GM04503 (cell line): ENCODE data around the gene PAQR5.
"Not testable (repeated sequence)": the region's sequence is repeated elsewhere in the genome, so short reads cannot be mapped to it uniquely, and the experiment has no call there.

Experiments
- DNase-seq: peaks from one replicate; pipeline ENCODE4 v3.0.0-alpha.2; 2012; ENCODE audit warnings: low read depth

PAQR5 gene

DNA sequence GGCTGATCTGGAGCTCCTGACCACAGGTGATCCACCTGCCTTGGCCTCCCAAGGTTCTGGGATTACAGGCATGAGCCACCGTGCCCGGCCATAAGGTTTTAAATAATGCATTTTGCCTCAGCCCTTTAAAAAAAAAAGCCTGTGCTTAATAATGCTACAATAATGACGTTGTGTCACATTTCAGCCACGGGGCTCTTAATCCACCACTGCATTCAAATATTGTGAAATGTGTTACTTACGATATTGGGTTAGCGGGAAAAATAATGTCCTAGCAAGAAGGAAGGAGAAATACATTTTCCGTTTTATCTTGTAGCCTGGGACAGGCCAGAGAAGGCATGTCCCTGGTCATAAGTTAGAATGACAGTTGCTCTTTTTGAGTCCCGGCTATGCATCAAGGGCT, 17.6 kb downstream of the PAQR5 start:
- no peak for DNase-seq

DNA sequence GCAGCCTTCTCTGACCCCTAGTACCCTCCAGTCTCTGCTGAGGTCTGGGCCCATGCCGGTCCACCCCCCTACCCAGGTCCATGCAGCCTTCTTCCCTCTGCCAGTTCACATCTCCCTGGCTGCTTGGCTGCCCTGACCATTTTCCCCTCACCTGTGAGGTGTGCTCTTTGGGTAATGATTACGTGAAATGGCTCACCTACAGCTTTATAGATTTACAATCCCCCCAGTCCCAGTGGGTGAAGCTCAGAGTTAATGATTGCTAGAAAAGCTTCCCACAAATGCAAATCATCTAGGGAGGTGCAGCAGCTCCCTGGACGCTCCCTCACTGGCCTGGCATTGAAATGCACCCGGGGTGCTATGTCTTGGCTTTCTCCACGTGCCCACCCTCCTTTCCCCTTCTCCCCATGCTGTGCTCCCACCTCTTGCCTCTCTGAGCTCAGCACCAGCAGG, 18.7 kb downstream of the PAQR5 start:
- DNase-seq, result no peak

DNA sequence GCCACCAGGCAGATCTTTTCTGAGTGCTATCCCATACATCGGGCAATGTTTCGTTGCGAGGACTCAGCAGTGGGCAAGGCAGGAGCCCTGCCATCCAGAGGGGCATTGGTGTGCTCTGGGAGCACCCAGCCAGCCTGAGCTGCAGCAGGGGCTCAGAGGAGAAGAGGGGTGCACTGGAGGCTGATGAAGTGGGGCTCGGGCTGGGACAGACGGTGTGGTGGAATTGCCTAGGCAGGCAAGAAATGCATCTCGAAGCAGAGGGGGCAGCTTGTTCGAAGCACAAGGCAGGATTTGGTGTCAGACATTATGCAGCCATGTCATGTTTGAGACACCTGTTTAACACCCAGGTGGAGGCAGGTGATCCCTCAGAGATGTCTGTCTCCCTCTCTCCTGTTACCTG, 19.3 kb downstream of the PAQR5 start:
- no peak for DNase-seq

DNA sequence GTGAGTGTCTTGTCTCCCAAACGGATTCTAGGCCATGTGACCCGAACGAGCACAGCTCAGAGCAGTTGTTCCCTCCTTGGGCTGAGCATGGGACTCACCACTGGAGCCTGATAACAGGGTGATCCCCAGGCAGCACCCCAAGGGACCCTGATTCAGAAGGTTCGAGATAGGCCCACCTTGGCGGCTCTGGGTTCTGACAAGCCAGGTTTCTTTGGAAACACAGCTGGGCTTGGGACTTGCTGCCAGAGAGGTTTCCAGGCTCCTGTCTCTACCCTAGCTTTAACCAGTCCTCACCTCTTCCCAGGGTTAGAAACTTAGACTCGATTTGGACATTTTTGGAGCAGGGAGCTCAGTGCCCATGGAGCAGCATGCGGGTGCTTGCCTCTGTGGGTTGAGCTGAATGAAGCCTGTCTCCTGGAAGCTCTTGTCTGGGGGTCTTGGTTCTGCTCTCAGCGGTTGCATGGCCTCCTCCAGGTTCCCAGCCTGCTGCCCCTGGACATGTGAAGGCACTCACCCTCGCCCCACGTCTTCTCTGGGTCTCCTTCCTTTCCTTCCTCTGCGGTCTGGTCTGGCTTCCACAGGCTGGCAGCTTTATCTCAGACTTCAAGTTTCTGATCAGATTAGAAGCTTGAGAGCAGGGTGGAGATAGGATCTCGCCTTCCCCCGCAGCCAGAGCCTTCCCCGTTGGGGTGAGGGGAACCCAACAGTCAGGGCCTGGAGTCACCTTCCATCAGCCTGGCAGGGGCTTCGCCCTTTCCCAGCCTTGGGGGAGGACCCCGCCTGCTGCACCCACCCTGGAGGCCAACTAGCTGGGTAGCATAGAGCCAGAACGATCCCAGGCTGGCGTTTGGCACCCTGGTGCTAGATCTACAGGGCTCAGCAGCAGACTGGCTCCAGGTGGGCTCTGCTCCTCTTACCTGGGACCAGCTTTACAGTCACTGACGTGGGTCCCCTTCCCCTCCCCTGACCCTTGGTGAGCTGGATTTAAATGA, 21.0 kb downstream of the PAQR5 start:
- no peak for DNase-seq

DNA sequence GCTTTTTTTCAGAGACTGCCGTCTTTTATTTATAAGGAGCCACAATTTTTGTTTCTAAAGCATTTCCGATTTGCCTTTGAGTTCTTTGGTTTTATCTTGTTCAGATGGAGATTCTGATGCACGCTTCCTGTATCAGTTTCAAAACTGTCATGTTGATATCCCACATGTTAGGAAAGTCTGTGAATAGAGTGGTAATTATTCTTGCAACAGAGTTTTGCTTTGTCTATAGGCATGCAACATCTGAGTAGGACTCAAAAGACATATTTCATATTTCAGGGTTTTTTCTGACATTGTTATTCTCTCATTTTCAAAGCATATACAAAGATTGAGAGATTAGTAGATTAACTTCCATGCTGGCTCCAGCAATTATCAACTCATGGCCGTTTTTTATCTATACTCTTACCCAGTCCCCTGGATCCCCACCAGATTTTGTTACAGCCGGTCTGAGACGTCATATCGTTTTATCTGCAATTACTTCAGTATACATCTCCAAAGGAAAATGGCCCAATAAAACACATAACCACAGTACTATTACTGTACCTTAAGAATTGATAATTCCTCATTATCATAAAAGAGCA, 22.4 kb downstream of the PAQR5 start:
- no peak for DNase-seq

DNA sequence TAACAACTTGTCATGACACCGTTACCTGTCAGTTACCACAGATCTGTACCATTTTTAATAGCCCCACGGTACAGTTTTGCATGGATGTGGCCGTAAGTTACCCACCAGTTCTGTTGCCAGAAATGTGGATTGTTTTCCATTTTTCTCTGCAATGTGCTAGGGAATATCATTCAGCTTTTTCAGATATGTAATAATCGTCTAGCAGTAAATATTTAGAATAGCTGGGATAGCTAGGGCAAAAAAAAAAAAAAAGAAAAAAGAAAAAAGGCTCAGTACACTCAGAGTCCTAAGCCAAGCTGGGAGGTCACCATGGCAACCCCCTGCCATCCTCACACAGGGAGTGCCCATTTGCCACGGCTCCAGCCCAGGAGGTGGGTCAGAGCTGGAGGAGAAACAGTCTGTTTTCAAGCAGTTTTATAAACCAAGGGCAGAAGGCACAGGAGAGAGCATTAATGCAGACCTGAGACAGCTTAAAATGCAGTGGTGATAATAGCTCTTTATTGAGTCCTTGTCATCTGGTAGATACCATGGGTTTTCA, 25.2 kb downstream of the PAQR5 start:
- DNase-seq, result no peak

DNA sequence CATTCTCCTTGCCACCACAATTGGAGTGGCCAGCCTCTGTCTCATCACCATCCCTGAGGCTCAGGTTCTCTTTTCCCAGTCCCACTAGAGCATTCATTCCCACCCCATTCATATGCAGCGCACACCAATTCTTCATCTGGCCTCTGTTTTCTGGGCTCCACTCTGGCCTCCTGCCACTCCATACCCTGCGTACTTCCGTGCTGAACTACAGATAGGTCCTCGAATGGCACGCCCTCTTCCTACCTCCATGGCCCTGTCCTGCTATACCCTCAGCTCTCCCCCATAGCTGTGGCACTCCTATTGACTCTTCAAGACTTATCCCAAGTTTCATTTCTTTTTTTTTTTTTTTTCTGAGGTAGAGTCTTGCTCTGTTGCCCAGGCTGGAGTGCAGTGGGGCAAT, 25.9 kb downstream of the PAQR5 start:
- no peak for DNase-seq

DNA sequence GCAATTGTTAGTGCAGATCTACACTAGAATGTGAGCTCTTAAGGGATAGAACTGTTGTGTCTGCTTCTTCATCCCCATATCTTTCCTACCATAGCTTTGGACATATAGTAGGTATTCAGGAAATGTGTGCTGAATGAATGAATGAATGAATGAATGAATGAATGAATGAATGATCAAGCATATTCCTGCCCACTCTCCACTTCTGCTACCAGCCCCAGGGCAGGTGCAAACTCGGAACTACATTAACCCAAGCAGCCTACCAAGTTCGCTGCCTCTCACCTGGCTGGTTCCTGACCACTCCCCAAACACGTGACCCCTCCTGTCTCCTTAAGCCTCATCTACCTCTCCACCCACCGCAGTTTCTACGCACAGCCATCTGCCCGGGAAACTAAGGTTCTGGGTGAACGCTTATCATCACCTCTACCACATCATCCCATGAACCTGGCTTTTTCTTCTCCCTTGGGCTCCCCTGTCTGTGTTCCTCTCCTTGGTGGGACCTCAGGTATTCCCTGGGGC, 26.8 kb downstream of the PAQR5 start:
- no peak for DNase-seq

DNA sequence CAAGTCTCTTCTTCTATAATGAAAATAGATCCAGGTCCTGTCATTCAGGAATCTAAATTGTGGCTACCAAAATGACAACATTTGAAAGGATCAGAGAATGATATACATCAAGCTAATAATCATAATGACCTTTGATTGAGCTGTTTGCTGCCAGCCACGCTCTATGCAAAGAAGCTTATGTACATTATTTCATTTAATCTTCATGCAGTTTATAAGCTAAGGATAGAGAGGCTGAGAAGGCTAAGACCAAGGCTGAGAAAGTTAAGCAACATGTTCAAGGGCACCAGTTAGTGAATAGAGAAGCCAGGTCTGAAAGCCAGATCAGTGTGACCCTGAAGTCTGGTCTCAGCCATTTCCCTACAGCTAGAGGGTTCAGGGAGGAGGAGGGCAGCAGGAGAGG, 29.4 kb downstream of the PAQR5 start:
- DNase-seq, result no peak

DNA sequence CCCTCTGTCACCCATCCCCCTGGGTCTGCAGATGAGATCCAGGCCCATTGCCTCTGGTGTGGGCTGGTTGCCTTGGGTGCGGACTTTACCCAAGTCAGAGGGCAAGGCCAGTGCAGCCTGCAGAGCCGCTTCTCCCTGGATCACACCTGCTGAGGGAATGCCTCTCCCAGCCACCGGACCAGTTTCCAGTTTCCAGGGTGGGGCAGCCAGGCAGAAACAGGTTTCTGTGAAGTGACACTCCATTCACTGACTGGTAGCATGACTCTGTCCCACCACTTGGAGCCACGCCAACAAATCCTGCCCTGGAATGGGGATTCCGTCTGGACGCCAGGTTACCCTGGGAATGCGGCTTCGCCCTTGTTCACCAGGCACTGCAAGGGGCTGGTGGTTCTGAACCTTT, 30.0 kb downstream of the PAQR5 start:
- DNase-seq, result no peak

DNA sequence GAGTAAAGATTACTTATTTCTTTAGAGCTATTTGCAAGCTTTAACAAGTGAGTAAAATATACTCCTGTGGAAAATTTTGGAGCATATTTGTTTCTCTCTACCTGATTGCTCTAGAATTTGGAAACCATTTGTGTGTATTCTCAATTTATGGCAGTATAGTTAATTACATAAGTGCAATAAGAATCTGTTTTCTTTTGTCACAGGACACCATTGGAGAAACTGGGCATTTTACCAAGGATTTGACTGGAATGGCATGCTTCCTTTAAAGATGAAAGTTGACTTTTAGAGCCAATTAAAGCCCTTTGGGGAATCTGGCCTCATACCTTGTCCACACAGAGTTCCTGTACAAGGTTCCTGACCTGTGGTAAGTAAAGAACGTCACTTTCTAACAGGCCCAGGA, 38.4 kb downstream of the PAQR5 start:
- DNase-seq, result peak; percentile 23

DNA sequence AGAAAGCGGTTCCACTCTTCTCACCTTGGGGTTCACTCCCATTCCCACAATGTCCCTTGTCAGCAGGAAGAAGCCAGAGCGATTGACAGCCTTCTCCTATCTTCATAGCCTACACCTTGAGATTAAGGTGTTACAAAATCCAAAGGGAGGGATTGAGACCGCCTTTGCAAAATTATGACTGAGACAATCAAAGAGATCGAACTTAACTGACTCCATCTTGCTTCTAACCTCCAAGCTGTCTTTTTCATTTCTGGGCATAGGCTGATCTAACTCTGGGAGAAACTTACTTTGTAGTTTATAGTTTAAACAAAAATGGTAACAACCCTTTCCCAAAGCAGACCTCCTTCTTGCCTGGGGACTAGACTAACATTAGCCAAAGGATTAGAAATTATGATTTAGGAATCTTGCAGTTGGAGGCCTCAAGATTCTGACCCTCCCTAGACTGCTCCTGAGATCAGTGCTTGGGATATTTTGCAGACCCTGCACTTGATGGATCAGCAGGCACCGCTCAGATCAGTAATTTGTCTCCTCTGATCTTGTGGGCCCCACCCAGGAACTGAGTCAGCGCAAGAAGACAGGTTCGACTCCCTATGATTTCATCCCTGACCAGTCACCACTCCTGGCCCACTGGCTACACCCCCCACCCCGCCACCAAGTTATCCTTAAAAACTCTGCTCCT, 40.0 kb downstream of the PAQR5 start:
- no peak for DNase-seq

DNA sequence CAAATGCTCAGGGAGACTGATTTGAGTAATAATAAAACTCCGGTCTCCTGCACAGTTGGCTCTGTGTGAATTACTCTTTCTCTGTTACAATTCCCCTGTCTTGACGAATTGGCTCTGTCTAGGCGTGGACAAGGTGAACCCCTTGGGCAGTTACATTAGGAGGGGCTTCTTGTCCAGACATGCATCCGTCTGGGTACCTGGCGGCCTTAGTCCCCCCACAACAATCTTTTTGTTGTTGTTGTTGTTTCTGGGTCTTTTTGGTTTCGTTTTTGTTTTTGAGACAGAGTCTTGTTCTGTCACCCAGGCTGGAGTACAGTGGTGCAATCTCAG, 40.5 kb downstream of the PAQR5 start:
- not testable (repeated sequence) for DNase-seq

DNA sequence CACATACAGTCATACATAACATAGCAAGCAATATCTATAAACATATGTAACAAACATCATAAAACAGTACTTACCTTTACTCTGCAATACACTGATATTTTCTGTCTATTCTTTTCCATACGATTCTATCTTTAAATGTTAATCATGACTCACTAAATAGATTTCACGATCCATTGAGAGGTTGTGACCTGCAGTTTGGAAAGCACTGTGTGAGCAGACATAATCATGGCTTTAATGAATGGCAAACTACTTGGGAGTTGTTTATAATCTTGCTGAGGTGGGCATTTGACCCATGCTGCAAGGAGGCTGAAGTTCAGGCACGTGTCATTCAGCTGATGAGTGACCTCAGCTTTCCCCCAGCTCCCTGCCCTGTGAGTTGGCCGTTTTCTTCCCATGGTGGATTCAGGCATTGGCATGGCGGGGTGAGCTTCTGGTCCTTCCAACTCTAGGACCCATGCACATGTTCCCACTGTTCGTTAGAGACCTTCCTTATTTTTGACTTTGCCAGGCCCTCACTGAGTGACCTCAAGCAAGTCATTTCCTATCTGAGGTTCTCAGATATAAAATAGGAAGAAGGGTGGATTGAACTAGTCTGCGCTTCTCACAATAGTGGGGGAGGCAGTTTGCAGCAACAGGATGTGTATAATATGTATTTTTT, 41.7 kb downstream of the PAQR5 start:
- no peak for DNase-seq

DNA sequence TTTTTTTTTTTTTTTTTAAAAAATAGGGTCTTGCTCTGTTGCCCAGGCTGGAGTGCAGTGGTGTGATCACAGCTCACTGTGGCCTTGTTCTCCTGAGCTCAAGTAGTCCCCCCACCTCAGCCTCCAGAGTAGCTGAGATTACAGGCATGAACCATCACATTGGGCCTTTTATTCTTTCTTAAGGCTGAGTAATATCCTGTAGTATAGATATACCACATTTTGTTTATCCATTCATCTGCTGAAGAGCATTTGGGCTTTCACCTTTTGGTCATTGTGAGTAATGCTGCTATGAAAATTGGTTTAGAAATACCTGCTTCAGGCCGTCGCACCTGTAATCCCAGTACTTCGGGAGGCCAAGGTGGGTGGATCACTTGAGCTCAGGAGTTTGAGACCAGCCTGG, 42.6 kb downstream of the PAQR5 start:
- no peak for DNase-seq

DNA sequence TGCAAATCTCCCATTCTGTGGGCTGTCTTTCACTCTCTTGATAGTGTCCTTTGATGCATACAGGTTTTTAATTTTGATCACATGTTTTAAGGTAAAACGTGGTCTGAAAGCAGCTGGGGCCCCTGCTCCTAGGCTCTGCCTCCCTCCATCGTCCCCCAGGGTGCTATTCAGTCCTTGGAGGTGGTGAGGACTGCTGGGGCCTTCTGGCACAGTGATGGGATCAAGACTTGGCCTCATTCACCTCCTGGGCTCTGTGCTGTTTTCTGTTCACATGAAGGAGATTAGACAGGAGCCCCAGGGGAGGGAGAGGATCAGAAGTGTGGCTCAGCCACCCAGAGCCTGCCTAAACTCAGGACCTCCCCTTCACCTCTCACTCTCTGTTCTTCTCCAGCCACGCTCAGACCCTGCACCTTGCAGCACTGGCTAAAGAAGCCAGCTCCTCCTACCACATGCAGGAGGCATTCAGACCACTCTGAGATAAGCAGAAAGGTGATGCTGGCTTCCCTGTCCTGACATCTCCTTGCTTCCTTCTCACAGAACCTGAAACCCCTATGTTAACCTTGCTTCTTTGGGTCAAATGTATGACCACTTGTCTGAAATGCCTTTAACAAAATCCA, 43.9 kb downstream of the PAQR5 start:
- no peak for DNase-seq

DNA sequence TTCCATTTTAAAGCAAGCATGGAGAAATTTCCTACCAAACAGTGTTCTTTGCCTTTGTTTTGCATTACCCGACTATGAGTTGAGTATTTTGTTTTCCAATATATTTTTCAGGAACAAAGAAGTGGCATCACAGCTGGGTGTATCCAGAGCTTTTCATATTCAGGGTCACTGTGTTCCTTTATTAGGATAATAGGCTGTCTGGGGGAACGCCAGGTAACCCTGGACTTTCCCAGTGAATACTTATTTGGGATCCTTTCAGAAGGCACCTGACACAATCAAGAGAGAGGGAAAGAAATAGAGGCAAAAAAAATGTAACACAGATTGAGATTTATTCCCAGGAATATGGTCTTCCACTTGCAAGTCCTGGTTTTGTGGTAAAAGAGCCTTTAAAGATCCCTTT, 44.4 kb downstream of the PAQR5 start:
- no peak for DNase-seq

DNA sequence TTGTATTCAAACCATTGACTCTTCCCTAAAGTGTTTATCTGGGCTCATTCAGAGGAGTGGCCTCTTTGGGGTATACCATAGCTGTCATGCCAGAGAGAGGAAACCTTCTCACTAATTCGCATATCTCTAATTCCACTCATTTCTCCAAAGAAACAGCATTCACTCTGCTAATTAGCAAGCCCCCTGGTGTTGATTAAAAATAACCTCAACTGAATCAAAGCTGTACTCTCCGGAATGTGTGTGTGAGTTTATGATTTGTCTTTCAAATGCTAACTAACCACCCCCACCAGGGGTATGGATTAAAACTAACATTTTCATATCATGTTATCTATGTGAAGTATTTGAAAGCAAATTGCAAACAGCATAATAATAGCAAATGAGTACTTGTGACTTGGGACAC, 45.5 kb downstream of the PAQR5 start:
- DNase-seq, result no peak

DNA sequence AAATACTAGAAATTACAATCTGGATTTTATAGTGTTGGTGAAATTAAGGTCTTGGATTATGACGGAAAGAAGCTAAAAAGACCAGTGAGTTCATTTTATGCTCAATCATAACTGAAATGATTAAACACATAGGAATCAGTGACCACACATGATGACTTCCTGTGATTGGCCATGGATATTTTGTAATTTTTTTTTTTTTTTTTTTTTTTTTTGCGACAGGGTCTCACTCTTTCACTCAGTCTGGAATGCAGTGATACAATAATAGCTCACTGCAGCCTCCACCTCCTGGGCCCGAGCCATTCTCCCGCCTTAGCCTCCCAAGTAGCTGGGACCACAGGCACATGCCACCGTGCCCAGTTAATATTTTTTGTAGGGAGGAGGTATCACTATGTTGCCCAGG, 47.4 kb downstream of the PAQR5 start:
- DNase-seq, result peak; percentile 16

DNA sequence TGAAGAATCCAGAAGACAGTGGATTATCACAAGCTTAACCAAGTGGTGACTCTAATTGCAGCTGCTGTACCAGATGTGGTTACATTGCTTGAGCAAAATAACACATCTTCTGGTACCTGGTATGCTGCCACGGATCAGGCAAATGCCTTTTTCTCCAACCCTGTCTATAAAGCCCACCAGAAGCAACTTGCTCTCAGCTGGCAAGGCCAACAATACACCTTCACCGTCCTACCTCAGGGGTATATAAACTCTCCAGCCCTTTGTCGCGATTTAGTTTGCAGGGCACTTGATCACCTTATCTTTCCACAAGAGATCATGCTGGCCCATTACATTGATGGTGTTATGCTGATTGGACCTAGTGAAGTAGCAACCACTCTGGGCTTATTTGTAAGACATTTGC, 52.6 kb downstream of the PAQR5 start:
- no peak for DNase-seq

DNA sequence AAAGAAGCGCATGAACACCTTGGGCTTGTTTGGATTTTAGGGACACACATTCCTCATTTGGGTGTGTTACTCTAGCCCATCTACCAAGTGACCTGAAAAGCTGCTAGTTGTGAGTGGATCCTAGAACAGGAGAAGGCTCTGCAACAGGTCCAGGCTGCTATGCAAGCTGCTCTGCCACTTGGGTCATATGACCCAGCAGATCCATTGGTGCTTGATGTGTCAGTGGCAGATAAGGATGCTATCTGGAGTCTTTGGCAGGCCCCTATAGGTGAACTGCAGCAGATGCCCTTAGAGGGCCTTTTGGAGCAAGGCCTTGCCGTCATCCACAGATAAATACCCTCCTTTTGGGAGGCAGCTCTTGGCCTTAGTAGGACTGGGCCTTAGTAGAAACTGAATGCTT, 53.2 kb downstream of the PAQR5 start:
- no peak for DNase-seq
